Measurements from ENCODE around the gene FBXW4.

DNA sequence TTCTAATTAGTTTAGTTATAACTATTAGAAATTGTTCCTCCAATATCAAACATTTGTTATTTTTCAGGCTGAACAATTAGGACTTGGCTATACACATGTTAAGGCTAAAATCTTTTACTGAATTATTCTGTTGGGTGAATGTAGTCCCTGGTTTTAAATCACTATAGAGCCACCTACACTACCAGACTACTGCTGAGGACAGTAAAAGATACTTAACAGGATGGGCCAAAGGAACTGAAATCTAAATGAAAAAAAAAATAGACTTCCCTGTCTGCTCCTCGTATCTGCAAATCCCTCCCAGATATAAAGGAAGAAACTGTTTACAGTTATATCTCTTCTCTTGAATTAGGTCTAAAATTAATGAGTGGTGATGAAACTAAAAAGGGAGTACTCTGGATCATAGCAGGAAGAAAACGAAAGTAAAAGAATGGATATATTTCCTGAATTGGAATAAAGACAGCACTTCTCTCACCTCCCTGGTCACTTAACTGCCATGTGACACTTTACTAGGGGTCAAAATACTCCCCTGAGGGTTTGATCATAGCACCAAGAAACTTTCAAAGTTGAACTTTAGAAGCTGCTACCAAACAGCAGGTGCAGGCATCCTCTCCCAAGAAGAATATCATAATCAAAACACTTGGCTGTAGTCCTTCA is 12.7 kb downstream of the FBXW4 start:
- TF ChIP-seq, protein P1, sequence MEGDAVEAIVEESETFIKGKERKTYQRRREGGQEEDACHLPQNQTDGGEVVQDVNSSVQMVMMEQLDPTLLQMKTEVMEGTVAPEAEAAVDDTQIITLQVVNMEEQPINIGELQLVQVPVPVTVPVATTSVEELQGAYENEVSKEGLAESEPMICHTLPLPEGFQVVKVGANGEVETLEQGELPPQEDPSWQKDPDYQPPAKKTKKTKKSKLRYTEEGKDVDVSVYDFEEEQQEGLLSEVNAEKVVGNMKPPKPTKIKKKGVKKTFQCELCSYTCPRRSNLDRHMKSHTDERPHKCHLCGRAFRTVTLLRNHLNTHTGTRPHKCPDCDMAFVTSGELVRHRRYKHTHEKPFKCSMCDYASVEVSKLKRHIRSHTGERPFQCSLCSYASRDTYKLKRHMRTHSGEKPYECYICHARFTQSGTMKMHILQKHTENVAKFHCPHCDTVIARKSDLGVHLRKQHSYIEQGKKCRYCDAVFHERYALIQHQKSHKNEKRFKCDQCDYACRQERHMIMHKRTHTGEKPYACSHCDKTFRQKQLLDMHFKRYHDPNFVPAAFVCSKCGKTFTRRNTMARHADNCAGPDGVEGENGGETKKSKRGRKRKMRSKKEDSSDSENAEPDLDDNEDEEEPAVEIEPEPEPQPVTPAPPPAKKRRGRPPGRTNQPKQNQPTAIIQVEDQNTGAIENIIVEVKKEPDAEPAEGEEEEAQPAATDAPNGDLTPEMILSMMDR (IDR thresholded peaks at IDR 0.05): no peak
- TF ChIP-seq POLR2A (IDR thresholded peaks at IDR 0.05): no peak
